Fibroblast of skin of back (primary cell): ENCODE data around the gene SVBP.

Experiments
- DNase-seq: peaks from one replicate; pipeline ENCODE4 v3.0.0-alpha.2; 2013

SVBP gene

GRCh38 chr1:42759114-42759513 is 58.1 kb downstream of the SVBP start:
- DNase-seq, result no peak

- DNase-seq, result no peak
These were observed 58.6 kb downstream of the SVBP start for GRCh38 chr1:42758641-42759040.

DNA sequence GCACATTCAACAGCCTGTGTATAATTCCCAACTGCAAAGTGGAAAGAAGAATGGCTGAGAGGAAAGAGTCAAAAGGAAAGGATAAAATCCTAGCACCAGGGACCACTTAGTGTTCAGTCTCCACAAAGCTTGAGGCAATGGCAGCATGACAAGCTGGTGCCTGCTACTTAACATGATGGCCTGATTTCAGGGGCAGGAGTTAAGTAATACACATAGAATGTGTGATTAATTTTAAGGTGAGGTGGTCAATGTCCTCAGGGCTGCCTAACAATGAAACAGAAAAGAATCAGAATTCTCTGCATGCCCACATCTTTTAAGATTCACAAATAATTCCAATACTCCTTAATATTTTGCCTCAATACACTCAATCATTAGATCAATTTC is 59.3 kb downstream of the SVBP start:
- no peak for DNase-seq
